CD4-positive, alpha-beta memory T cell (primary cell): ENCODE measurements around the gene LRTM2. TPM values are rescaled to one million over a fixed set of nuclear protein-coding genes. Genes with fewer than 3 reads are reported as not detected.

ENCODE experiments used
- CTCF ChIA-PET: fragments of 350-600 bp; sonication (Branson Sonifier 250); formaldehyde crosslinking; loops from one replicate; lab custom pipeline; 2021; ENCODE audit warnings: inconsistent platforms; ENCODE audit not compliant: partially characterized antibody; lab: Charles Lee
- POLR2A ChIA-PET: fragments of 350-600 bp; sonication (Branson Sonifier 250); formaldehyde crosslinking; loops from one replicate; lab custom pipeline; 2021; ENCODE audit not compliant: partially characterized antibody; lab: Charles Lee
- DNase-seq, 5 donors: peaks; one replicate each; pipeline versions ENCODE4 v3.0.0 to v3.0.0-alpha.2; 2020 to 2022; ENCODE audit warnings: mixed read lengths in 1 of 5
- H3K27ac ChIP-seq: one replicate; pipeline ENCODE4 v1.7.0; 2013; ENCODE audit warnings: low read depth, low read length
- H3K27me3 ChIP-seq: 2 replicates; pipeline ENCODE4 v1.7.0; 2013; ENCODE audit warnings: mild to moderate bottlenecking, low read length, moderate library complexity; ENCODE audit not compliant: insufficient read depth
- H3K36me3 ChIP-seq: 2 replicates; pipeline ENCODE4 v1.7.0; 2013; ENCODE audit warnings: mild to moderate bottlenecking, low read length, moderate library complexity; ENCODE audit not compliant: insufficient read depth
- H3K4me1 ChIP-seq: 2 replicates; pipeline ENCODE4 v1.7.0; 2013; ENCODE audit warnings: mild to moderate bottlenecking, low read length, moderate library complexity; ENCODE audit not compliant: insufficient read depth
- H3K4me3 ChIP-seq, 2 donors: one replicate each; pipeline ENCODE4 v1.7.0; 2013; ENCODE audit warnings: low read length in 2 of 2, mild to moderate bottlenecking in 1 of 2
- H3K9me3 ChIP-seq, 2 donors: one replicate each; pipeline ENCODE4 v1.7.0; 2013; ENCODE audit warnings: low read length in 2 of 2, control low read depth in 1 of 2; ENCODE audit not compliant: control insufficient read depth in 1 of 2
- H3K27ac Mint-ChIP-seq, 7 donors: one replicate each; pipeline ENCODE4 v1.8.0; 2020 to 2021; ENCODE audit warnings: mixed read lengths in 7 of 7, mild to moderate bottlenecking in 6 of 7, inconsistent platforms in 3 of 7, moderate library complexity in 3 of 7
- H3K27me3 Mint-ChIP-seq, 2 donors: one replicate each; pipeline ENCODE4 v1.8.0; 2020 to 2021; ENCODE audit warnings: mixed read lengths in 2 of 2
- H3K36me3 Mint-ChIP-seq, 2 donors: one replicate each; pipeline ENCODE4 v1.8.0; 2020 to 2021; ENCODE audit warnings: mixed read lengths in 2 of 2, inconsistent platforms in 1 of 2, mild to moderate bottlenecking in 1 of 2
- H3K4me1 Mint-ChIP-seq, 4 donors: one replicate each; pipeline ENCODE4 v1.8.0; 2020 to 2021; ENCODE audit warnings: mixed read lengths in 4 of 4, mild to moderate bottlenecking in 1 of 4
- H3K4me3 Mint-ChIP-seq, 8 donors: one replicate each; pipeline ENCODE4 v1.8.0; 2020 to 2021; ENCODE audit warnings: mixed read lengths in 8 of 8, mild to moderate bottlenecking in 7 of 8, moderate library complexity in 6 of 8, inconsistent platforms in 3 of 8
- H3K9me3 Mint-ChIP-seq, 8 donors: one replicate each; pipeline ENCODE4 v1.8.0; 2020 to 2021; ENCODE audit warnings: mixed read lengths in 8 of 8, mild to moderate bottlenecking in 5 of 8, inconsistent platforms in 3 of 8, moderate library complexity in 1 of 8
- intact Hi-C: fragments of 100-400 bp; cut with micrococcal nuclease; formaldehyde crosslinking; loops from one replicate; pipeline ENCODE4 v1.15.1; 2023
- polyA plus RNA-seq, 2 donors: library from polyadenylated mRNA; unstranded; fragments of 300-500 nt; fragmentation: Illumina TruSeq; gene quantifications; one replicate each; pipeline ENCODE4 v1.2.3, GENCODE V29; 2021
- total RNA-seq, 2 experiments: library from RNA; stranded (reverse); gene quantifications; one replicate each; pipeline ENCODE4 v1.2.3, GENCODE V29; 2021

Gene LRTM2
- not detected for total RNA-seq
- polyA plus RNA-seq, result not detected

- no peaks in the 10 kb centered on the region for H3K36me3 Mint-ChIP-seq
- intact Hi-C loops, result no loop called here
- peaks cover 0 to 5% (median 4%) of the 10 kb centered on the region in 4 donors for H3K4me1 Mint-ChIP-seq
- ChIA-PET POLR2A (no interaction called here), CTCF (no interaction called here)
- Histone ChIP-seq H3K4me3 (no peak within 1 kb of the TSS), H3K27ac (no peak within 1 kb of the TSS), H3K9me3 (no peaks in the 10 kb centered on the region), H3K27me3 (no peaks in the 10 kb centered on the region), H3K4me1 (no peaks in the 10 kb centered on the region), H3K36me3 (no peaks in the 10 kb centered on the region)
- no peak within 1 kb of the TSS for H3K4me3 Mint-ChIP-seq
- peak within 1 kb of the TSS in 2 of 7 donors; percentile 46 to 60 for H3K27ac Mint-ChIP-seq
- H3K9me3 Mint-ChIP-seq, result peaks cover 0 to 1% (median 0%) of the 10 kb centered on the region in 8 donors
- no peak for DNase-seq
- peaks cover 28 to 33% of the 10 kb centered on the region in 2 donors for H3K27me3 Mint-ChIP-seq
Observed at GRCh38 chr12:1820191-1820895, at the start of gene LRTM2. TSS of gene LRTM2 (plus strand) at chr12:1820565. CDS start at chr12:1828149, 7,584 bp downstream.

GRCh38 chr12:1773937-1774655 is 46.3 kb upstream of the LRTM2 start:
- peaks cover 24 to 54% of the 10 kb centered on the region in 2 donors for H3K36me3 Mint-ChIP-seq
- no peaks in the 10 kb centered on the region for H3K27me3 Mint-ChIP-seq
- intact Hi-C loops, result no loop called here
- ChIA-PET POLR2A (interaction anchor here (0.7 kb wide), 1 partner anchor 31 kb away, joined by 5 read pairs; no protein-coding TSS in a partner anchor), CTCF (no interaction called here)
- Histone ChIP-seq H3K9me3 (no peaks in the 10 kb centered on the region), H3K27ac (no peak overlapping the region), H3K27me3 (no peaks in the 10 kb centered on the region), H3K4me3 (no peak overlapping the region), H3K36me3 (no peaks in the 10 kb centered on the region), H3K4me1 (no peaks in the 10 kb centered on the region)
- H3K9me3 Mint-ChIP-seq, result no peaks in the 10 kb centered on the region
- H3K4me3 Mint-ChIP-seq, result no peak overlapping the region
- no peak overlapping the region for H3K27ac Mint-ChIP-seq
- peaks cover 5 to 14% (median 7%) of the 10 kb centered on the region in 4 donors for H3K4me1 Mint-ChIP-seq
- no peak for DNase-seq

DNA sequence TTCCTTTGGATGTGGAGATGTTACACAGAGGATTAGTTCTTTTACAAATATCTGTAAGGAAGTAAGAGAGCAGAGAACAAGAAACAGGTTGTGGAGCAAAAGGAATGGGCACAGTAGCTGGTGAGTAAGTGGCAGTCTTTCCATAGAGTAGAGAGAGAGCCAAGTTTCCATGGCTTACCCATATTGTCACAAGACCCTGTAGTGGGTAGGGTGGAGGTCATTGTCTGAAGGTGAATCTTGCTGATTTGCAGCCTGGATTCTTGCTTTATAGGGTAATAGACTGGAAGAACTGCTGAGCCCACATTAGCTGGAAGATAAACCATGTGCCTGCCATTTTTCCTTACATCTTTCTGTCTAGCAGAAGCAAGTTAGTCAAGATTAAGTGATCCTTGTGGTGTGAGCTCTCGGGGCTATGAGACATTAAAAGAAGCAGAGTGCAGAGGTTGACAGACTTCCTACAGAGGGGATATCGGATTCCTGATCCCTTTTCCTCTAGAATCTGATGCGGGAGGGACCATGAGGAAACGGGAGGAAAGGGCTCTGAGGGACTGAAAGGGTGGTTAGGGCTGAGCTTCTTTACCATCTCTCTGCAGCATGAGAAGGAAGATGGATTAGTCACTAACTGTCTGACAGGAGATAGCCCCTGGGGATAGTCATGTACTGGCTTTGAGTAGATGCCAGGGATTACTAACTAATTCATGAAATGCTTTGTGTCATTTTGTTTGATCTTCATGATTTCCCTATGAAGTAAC is 44.0 kb upstream of the LRTM2 start:
- Histone ChIP-seq H3K27me3 (no peaks in the 10 kb centered on the region), H3K4me3 (no peak overlapping the region), H3K4me1 (no peaks in the 10 kb centered on the region), H3K36me3 (peaks cover 7% of the 10 kb centered on the region), H3K27ac (no peak overlapping the region), H3K9me3 (no peaks in the 10 kb centered on the region)
- ChIA-PET CTCF (interaction anchor here (1.0 to 1.2 kb wide), 3 partner anchors 14 to 659 kb away, joined by 3 to 5 read pairs (median 3); no protein-coding TSS in a partner anchor), POLR2A (no interaction called here)
- Mint-ChIP-seq H3K27me3 (no peaks in the 10 kb centered on the region), H3K4me3 (no peak overlapping the region), H3K36me3 (peaks cover 33 to 67% of the 10 kb centered on the region in 2 donors), H3K27ac (peak overlapping the region in 5 of 7 donors; percentile 4 to 59 (median 32)), H3K4me1 (peaks cover 5 to 13% (median 7%) of the 10 kb centered on the region in 4 donors), H3K9me3 (no peaks in the 10 kb centered on the region)
- intact Hi-C loops, result no loop called here
- no peak for DNase-seq

DNA sequence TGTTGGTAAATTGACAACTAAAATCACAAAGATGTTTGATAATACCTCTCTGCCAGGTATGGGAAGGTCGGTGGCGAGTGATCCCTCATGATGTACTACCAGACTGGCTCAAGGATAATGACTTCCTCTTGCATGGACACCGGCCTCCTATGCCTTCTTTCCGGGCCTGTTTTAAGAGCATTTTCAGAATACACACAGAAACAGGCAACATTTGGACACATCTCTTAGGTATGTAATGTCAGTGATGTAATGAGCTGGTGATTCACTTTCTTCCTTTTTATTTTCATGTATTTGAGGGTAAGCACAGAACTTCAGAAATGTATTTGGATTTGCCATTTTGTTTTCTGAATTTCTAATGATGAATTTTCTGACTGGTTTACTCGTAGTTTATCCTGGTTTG is 42.6 kb upstream of the LRTM2 start:
- Histone ChIP-seq H3K27me3 (no peaks in the 10 kb centered on the region), H3K4me3 (no peak overlapping the region), H3K27ac (no peak overlapping the region), H3K9me3 (no peaks in the 10 kb centered on the region), H3K36me3 (peaks cover 7% of the 10 kb centered on the region), H3K4me1 (no peaks in the 10 kb centered on the region)
- intact Hi-C loops, result no loop called here
- H3K27ac Mint-ChIP-seq, result peak overlapping the region in 1 of 7 donors; percentile 61
- peaks cover 31 to 65% of the 10 kb centered on the region in 2 donors for H3K36me3 Mint-ChIP-seq
- no peaks in the 10 kb centered on the region for H3K9me3 Mint-ChIP-seq
- peaks cover 5 to 9% (median 7%) of the 10 kb centered on the region in 4 donors for H3K4me1 Mint-ChIP-seq
- no peak overlapping the region for H3K4me3 Mint-ChIP-seq
- POLR2A ChIA-PET, result no interaction called here
- no peak for DNase-seq
- H3K27me3 Mint-ChIP-seq, result no peaks in the 10 kb centered on the region
- CTCF ChIA-PET, result no interaction called here

- no peaks in the 10 kb centered on the region for H3K4me1 ChIP-seq
- ChIA-PET POLR2A (interaction anchor here (0.6 kb wide), 1 partner anchor 91 kb away, joined by 3 read pairs; no protein-coding TSS in a partner anchor), CTCF (no interaction called here)
- no peak overlapping the region for H3K4me3 ChIP-seq
- H3K27me3 ChIP-seq, result no peaks in the 10 kb centered on the region
- H3K9me3 ChIP-seq, result no peaks in the 10 kb centered on the region
- peaks cover 5 to 7% (median 7%) of the 10 kb centered on the region in 4 donors for H3K4me1 Mint-ChIP-seq
- intact Hi-C loops, result no loop called here
- peaks cover 26 to 60% of the 10 kb centered on the region in 2 donors for H3K36me3 Mint-ChIP-seq
- H3K27ac Mint-ChIP-seq, result peak overlapping the region in 1 of 7 donors; percentile 7
- no peak for DNase-seq
- H3K27ac ChIP-seq, result no peak overlapping the region
- H3K27me3 Mint-ChIP-seq, result no peaks in the 10 kb centered on the region
- H3K4me3 Mint-ChIP-seq, result no peak overlapping the region
- H3K9me3 Mint-ChIP-seq, result no peaks in the 10 kb centered on the region
- H3K36me3 ChIP-seq, result peaks cover 11% of the 10 kb centered on the region
Observed at GRCh38 chr12:1778911-1779310, 41.5 kb upstream of the LRTM2 start.

DNA sequence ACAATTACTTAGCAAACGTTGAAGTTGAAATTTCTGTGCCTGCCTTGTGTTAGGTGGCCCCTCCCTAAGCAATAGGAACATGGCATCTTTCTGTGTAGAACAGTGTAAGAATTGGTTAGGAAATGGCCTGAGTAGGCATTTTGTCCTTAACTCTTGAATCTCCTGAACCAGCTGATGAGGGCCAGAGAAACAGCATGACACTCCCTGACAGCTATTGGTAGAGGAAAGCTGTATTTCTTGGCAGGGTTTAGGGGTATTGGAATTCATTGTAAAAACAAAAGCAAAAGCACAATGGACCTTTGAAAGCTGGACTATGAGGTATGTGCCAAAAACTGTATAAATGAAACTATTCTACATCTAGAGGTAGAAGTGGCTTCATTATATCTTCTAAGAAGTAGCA is 40.6 kb upstream of the LRTM2 start:
- Mint-ChIP-seq H3K9me3 (no peaks in the 10 kb centered on the region), H3K27ac (no peak overlapping the region), H3K4me3 (no peak overlapping the region), H3K4me1 (peaks cover 4 to 7% (median 4%) of the 10 kb centered on the region in 4 donors), H3K27me3 (no peaks in the 10 kb centered on the region), H3K36me3 (peaks cover 22 to 63% of the 10 kb centered on the region in 2 donors)
- peaks cover 16% of the 10 kb centered on the region for H3K36me3 ChIP-seq
- H3K27ac ChIP-seq, result no peak overlapping the region
- no peaks in the 10 kb centered on the region for H3K4me1 ChIP-seq
- intact Hi-C loops, result no loop called here
- DNase-seq, result no peak
- no peaks in the 10 kb centered on the region for H3K27me3 ChIP-seq
- no peaks in the 10 kb centered on the region for H3K9me3 ChIP-seq
- H3K4me3 ChIP-seq, result no peak overlapping the region
- POLR2A ChIA-PET, result no interaction called here
- CTCF ChIA-PET, result interaction anchor here (0.9 to 1.1 kb wide), 2 partner anchors 11 to 160 kb away, joined by 3 read pairs; no protein-coding TSS in a partner anchor
